Panc1 (cell line): ENCODE results near the gene SPRTN. TPM values are rescaled to one million over a fixed set of nuclear protein-coding genes. Genes with fewer than 3 reads are reported as not detected.

Source experiments
- ATAC-seq: fragments of 200-7000 bp; cut with Tn5 transposase; 2 replicates; pipeline ENCODE4 v1.9.1; 2020; ENCODE audit warnings: mild to moderate bottlenecking, moderate library complexity
- BruUV-seq: library from RNA; stranded (reverse); fragments of 400-500 nt; replicated peaks from 2 replicates; lab custom pipeline; 2021; lab: Mats Ljungman, UMichigan
- CTCF ChIA-PET: fragments of 300-600 bp; sonication (Branson Sonifier 250); formaldehyde crosslinking; loops from one replicate; lab custom pipeline; 2022; ENCODE audit warnings: antibody characterized with exemption; lab: Charles Lee
- POLR2A ChIA-PET: fragments of 300-600 bp; sonication (Branson Sonifier 250); formaldehyde crosslinking; loops from one replicate; lab custom pipeline; 2022; ENCODE audit warnings: antibody characterized with exemption; lab: Charles Lee
- DNase-seq: peaks from one replicate; pipeline ENCODE4 v3.0.0-alpha.2; 2010; ENCODE audit warnings: low read depth, low spot score
- H3K27ac ChIP-seq: 2 replicates; pipeline ENCODE4 v1.5.1; 2011; ENCODE audit warnings: mild to moderate bottlenecking, low read length, inconsistent platforms
- H3K27me3 ChIP-seq: fragments of 200-500 bp; sonication (Bioruptor generic); 2 replicates; pipeline ENCODE4 v1.6.0; 2014; ENCODE audit warnings: low read length, inconsistent platforms; ENCODE audit not compliant: control insufficient read depth, insufficient read depth
- H3K36me3 ChIP-seq: fragments of 200-500 bp; sonication (Bioruptor generic); 2 replicates; pipeline ENCODE4 v1.5.1; 2014; ENCODE audit warnings: inconsistent platforms, mild to moderate bottlenecking, low read length, moderate library complexity; ENCODE audit not compliant: control insufficient read depth, insufficient read depth
- H3K4me1 ChIP-seq: 2 replicates; pipeline ENCODE4 v1.5.1; 2011; ENCODE audit warnings: inconsistent platforms, mild to moderate bottlenecking, low read length, moderate library complexity; ENCODE audit not compliant: control insufficient read depth, insufficient read depth
- H3K4me3 ChIP-seq, 2 experiments: 2 replicates each; pipeline ENCODE4 v1.5.1; 2011 to 2012; ENCODE audit warnings: low read depth in 2 of 2, low read length in 2 of 2, mild to moderate bottlenecking in 2 of 2, inconsistent platforms in 1 of 2, moderate library complexity in 1 of 2
- H3K9me3 ChIP-seq: fragments of 200-500 bp; sonication (Bioruptor generic); 2 replicates; pipeline ENCODE4 v1.5.1; 2014; ENCODE audit warnings: low read depth, mild to moderate bottlenecking, inconsistent platforms, low read length, moderate library complexity; ENCODE audit not compliant: control insufficient read depth, insufficient read depth
- POLR2AphosphoS5 ChIP-seq: IDR thresholded peaks from 2 replicates; pipeline ENCODE4 v1.6.1; 2012; ENCODE audit warnings: mild to moderate bottlenecking, low read depth, low read length, moderate library complexity
- SIN3A ChIP-seq: IDR thresholded peaks from 2 replicates; pipeline ENCODE4 v1.6.1; 2012; ENCODE audit warnings: low read depth, mild to moderate bottlenecking, low read length, moderate library complexity, borderline replicate concordance; ENCODE audit not compliant: insufficient read depth
- TCF7L2 ChIP-seq: IDR thresholded peaks from 2 replicates; pipeline ENCODE4 v1.6.1; 2011; ENCODE audit warnings: mild to moderate bottlenecking, low read depth, low read length, inconsistent platforms
- in situ Hi-C: cut with HindIII; loops from 2 replicates; pipeline ENCODE4 v1.10.0; 2016; ENCODE audit warnings: low sequenced_read_pairs, low pct_unique_long_range_greater_than_20kb
- intact Hi-C: fragments of 100-400 bp; cut with micrococcal nuclease; formaldehyde crosslinking; loops from one replicate; pipeline ENCODE4 v1.10.0; 2022; ENCODE audit not compliant: unreplicated experiment
- total RNA-seq: library from RNA; stranded (reverse); gene quantifications from one replicate; pipeline ENCODE4 v1.2.1, GENCODE V29; 2021; ENCODE audit not compliant: unreplicated experiment
- TF ChIP-seq, protein P1 (sequence below), 2 experiments: IDR thresholded peaks; 2 replicates each; pipeline ENCODE4 v1.6.1; 2011 to 2012; ENCODE audit warnings: low read depth in 2 of 2, control low read depth in 1 of 2, low read length in 1 of 2, mild to moderate bottlenecking in 1 of 2, moderate library complexity in 1 of 2; ENCODE audit not compliant: insufficient read depth in 1 of 2
- TF ChIP-seq, protein P2 (sequence below): fragments of 450-650 bp; IDR thresholded peaks from 2 replicates; pipeline ENCODE4 v1.5.1; 2017; ENCODE audit warnings: mild to moderate bottlenecking

SPRTN gene
- total RNA-seq, 1 experiment from 2014 or later: 20.0 TPM

DNA sequence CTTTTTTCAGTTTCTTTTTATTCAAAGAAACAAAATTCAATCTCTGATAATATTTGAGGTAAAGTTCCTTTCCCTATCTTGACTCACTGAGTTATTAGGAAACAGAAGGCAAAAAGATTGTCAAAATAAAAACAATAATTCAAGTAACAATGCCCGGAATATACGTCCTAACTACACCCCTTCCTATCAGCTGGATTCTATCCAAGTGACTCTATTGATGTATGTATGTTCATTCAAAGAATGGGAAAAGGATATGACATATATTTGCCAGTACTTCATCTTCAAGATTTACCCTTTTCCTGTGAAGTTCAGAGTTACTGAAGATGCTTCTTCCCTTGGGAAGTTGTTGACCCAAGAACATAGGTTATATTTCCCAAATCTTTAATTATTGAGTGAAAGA lies 13.7 kb downstream of the SPRTN start:
- Histone ChIP-seq H3K36me3 (peaks cover 29% of the 10 kb centered on the region), H3K4me1 (no peaks in the 10 kb centered on the region), H3K27me3 (no peaks in the 10 kb centered on the region), H3K4me3 (no peak overlapping the region), H3K27ac (no peak overlapping the region), H3K9me3 (no peaks in the 10 kb centered on the region)
- in situ Hi-C loops: no loop called here
- intact Hi-C loops: no loop called here
- ChIA-PET POLR2A (no interaction called here), CTCF (interaction anchor here (0.7 kb wide), 1 partner anchor 1907 kb away, joined by 10 read pairs; no protein-coding TSS in a partner anchor)
- TF ChIP-seq, protein P1, sequence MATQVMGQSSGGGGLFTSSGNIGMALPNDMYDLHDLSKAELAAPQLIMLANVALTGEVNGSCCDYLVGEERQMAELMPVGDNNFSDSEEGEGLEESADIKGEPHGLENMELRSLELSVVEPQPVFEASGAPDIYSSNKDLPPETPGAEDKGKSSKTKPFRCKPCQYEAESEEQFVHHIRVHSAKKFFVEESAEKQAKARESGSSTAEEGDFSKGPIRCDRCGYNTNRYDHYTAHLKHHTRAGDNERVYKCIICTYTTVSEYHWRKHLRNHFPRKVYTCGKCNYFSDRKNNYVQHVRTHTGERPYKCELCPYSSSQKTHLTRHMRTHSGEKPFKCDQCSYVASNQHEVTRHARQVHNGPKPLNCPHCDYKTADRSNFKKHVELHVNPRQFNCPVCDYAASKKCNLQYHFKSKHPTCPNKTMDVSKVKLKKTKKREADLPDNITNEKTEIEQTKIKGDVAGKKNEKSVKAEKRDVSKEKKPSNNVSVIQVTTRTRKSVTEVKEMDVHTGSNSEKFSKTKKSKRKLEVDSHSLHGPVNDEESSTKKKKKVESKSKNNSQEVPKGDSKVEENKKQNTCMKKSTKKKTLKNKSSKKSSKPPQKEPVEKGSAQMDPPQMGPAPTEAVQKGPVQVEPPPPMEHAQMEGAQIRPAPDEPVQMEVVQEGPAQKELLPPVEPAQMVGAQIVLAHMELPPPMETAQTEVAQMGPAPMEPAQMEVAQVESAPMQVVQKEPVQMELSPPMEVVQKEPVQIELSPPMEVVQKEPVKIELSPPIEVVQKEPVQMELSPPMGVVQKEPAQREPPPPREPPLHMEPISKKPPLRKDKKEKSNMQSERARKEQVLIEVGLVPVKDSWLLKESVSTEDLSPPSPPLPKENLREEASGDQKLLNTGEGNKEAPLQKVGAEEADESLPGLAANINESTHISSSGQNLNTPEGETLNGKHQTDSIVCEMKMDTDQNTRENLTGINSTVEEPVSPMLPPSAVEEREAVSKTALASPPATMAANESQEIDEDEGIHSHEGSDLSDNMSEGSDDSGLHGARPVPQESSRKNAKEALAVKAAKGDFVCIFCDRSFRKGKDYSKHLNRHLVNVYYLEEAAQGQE (IDR thresholded peaks at IDR 0.05; ENCODE audit: insufficient read depth in 1 of 2, low read depth in 2 of 2, low read length in 1 of 2): no peak
- TF ChIP-seq, protein P2, sequence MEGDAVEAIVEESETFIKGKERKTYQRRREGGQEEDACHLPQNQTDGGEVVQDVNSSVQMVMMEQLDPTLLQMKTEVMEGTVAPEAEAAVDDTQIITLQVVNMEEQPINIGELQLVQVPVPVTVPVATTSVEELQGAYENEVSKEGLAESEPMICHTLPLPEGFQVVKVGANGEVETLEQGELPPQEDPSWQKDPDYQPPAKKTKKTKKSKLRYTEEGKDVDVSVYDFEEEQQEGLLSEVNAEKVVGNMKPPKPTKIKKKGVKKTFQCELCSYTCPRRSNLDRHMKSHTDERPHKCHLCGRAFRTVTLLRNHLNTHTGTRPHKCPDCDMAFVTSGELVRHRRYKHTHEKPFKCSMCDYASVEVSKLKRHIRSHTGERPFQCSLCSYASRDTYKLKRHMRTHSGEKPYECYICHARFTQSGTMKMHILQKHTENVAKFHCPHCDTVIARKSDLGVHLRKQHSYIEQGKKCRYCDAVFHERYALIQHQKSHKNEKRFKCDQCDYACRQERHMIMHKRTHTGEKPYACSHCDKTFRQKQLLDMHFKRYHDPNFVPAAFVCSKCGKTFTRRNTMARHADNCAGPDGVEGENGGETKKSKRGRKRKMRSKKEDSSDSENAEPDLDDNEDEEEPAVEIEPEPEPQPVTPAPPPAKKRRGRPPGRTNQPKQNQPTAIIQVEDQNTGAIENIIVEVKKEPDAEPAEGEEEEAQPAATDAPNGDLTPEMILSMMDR: no peak
- no peak for TF ChIP-seq TCF7L2
- no peak for TF ChIP-seq POLR2AphosphoS5
- ATAC-seq (no peak), DNase-seq (no peak)
- no TSS peak for BruUV-seq

GRCh38 chr1:231353086-231353485 lies 15.0 kb downstream of the SPRTN start:
- no peaks in the 10 kb centered on the region for H3K27me3 ChIP-seq
- H3K27ac ChIP-seq: no peak overlapping the region
- peaks cover 23% of the 10 kb centered on the region for H3K36me3 ChIP-seq
- no peak for DNase-seq
- no peak overlapping the region for H3K4me3 ChIP-seq
- intact Hi-C loops: no loop called here
- CTCF ChIA-PET: no interaction called here
- POLR2A ChIA-PET: no interaction called here
- no peaks in the 10 kb centered on the region for H3K9me3 ChIP-seq
- TF ChIP-seq SIN3A (no peak), TCF7L2 (no peak), POLR2AphosphoS5 (no peak)
- TF ChIP-seq, protein P1 (IDR thresholded peaks at IDR 0.05; ENCODE audit: insufficient read depth in 1 of 2, low read depth in 2 of 2, low read length in 1 of 2): no peak
- TF ChIP-seq, protein P2: no peak
- H3K4me1 ChIP-seq: peaks cover 5% of the 10 kb centered on the region; the same call in 1 of the 2 replicates
- no peak for ATAC-seq
- BruUV-seq: TSS peak; percentile 26
- in situ Hi-C loops: no loop called here
